IPS-NIHi7 (cell line): ENCODE results near the gene DPP7.
"Not testable (repeated sequence)": the region's sequence is repeated elsewhere in the genome, so short reads cannot be mapped to it uniquely, and the experiment has no call there.

ENCODE experiments used
- DNase-seq: peaks from one replicate; pipeline ENCODE4 v3.0.0; 2012; ENCODE audit warnings: mixed read lengths; ENCODE audit errors: extremely low spot score

DPP7 gene

GRCh38 chr9:137070906-137071275, 43.6 kb downstream of the DPP7 start:
- DNase-seq, result no peak

GRCh38 chr9:137070201-137070905, 44.2 kb downstream of the DPP7 start, which contains the start of gene SAPCD2:
SAPCD2 (minus strand) TSS chr9:137070557; CDS start chr9:137070460, 97 bp downstream.
- DNase-seq, result peak; percentile 89

GRCh38 chr9:137069508-137070091, 44.9 kb downstream of the DPP7 start:
- no peak for DNase-seq

DNA sequence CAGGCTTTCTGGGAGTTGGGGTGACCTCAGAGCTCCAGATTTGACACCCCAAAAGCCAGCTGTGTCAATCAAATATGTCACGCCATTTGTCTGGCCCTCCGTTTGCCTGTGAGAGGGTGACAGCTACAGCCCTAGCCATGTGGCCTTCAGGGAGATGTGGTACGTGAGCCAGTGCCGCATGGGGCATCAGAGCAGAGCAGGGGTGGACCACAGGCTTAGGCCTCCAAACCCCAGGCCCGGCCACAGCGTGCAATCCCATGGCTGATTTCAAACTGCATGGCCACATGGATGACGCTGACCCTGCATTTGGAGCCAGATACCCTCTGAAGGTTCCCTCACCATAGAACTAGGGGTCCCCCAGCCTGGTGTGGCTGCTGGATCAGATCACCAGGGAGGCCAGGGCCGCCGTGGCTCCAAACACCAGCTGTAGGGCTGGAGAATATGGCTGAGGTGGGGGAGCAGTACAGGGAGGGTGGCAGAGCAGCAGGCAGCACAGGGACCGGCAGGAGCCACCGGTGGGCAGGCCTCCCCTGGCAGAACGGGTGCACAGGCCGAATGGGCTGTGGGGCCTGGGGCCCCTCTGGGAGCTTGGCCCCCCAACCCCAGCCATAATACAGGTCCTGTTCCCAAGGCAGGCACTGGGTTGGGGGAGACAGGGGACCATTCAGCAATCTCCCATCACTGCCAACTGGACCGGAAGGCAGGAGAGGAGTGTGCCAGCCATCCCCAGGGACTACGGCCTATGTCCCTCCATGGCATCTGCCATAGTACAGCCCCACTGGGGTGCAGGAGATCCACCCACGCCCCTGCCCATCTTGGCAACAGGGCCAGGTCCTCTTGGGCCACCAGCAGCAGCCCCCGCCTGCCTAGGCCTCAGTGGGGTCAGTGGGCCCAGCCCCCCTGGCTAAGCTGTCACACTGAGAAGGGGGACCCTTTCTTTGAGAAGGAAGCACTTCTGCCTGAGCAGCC, 45.7 kb downstream of the DPP7 start:
- DNase-seq, result no peak

DNA sequence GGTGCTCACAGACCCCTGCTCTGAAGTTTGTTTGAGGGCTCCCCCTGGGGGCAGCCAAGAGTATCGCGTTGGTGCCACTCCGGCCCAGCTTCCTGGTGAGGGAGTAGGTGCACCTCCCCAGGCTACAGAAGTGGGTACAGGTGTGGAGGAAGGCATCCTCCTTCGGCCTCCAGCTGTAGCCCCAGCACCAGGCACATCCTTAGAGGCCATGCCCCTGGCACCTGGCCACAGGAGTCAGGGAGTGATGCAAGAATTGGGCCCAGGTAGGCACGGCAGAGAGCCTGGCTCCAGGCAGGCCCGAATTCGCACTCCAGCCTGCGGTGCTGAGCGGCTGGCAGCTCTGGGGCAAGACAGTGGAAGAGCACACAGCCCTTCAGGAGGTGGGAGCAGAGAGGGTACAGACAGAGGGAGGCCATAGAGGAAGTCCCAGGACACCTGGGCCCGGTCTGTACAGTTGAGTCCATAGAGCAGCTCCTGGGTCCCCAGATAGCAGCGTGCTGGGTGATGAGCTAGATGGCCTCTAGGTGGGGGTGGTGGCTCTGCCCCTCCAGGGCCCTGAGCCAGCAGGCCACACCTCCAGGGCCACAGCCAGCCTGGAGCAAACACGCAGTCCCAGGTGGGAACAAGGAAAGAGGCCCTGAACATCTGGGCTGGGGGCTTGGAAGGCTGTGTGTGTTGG, 46.5 kb downstream of the DPP7 start:
- DNase-seq, result peak; percentile 84

DNA sequence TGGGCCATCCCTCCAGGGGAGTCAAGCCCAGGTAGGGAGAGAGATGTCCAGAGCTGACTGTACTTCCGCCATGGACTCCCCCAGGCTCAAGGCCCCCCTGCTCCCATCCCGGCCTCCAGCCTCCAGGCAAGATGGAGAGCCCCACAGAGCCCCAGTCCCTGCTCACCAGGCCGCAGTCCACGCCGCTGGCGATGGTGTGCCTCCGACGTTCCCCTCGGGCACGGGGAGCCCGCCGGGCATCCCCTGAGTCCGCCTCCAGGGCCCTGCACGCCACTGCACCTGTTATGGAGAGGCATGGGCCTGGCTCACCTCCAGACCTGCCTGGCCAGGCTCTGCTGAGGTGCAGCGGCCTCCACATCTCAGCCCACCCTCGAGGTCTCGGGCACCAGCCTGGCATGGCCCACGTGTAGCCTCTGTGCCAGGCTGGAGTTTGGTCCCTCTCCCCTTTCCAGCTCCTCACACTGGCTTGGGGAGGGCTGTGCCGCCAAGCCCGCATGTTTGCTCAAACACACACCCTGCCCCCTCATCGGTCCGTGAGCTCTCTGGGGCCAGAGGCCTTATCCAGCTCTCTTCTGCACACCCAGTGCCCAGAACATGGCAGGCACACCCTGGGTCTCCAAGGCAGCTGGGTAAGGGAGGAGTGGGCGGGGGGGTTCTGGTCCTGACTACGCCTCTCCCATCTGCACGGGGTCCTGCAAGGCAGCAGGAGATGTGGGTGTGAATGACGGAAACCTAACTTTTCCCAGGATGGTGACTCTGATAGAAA, 48.3 kb downstream of the DPP7 start:
- DNase-seq, result no peak

DNA sequence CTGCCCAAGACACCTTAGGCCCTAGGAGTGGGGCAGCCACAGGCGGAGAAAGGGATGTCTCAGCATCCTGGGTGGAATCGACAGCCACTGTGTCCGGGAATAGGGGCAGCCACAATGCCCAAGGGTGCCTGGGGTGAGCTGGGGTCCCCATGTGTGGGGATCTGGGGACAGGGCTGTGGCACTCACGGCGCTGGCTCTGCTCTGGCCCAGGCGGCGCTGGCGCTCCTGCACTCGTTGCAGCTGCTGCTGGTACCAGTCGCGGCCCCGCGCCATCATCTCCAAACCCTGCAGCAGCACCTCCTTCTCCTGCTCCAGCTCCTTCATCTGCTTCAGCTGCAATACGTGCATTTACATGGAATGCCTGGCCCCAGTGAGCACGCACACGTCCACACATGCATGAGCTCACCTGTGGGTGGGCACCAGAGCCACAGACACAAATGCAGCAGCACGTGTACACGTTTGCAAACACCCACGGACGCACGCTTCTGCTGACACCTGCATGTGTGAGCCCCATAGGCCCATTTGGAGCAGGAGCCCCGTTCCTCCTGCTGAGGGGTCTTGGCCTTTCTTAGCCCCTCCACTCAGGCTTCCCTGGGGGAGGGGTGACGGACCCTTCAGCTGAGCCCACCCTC, 49.1 kb downstream of the DPP7 start:
- no peak for DNase-seq

GRCh38 chr9:137064880-137065164, 49.7 kb downstream of the DPP7 start:
- no peak for DNase-seq

DNA sequence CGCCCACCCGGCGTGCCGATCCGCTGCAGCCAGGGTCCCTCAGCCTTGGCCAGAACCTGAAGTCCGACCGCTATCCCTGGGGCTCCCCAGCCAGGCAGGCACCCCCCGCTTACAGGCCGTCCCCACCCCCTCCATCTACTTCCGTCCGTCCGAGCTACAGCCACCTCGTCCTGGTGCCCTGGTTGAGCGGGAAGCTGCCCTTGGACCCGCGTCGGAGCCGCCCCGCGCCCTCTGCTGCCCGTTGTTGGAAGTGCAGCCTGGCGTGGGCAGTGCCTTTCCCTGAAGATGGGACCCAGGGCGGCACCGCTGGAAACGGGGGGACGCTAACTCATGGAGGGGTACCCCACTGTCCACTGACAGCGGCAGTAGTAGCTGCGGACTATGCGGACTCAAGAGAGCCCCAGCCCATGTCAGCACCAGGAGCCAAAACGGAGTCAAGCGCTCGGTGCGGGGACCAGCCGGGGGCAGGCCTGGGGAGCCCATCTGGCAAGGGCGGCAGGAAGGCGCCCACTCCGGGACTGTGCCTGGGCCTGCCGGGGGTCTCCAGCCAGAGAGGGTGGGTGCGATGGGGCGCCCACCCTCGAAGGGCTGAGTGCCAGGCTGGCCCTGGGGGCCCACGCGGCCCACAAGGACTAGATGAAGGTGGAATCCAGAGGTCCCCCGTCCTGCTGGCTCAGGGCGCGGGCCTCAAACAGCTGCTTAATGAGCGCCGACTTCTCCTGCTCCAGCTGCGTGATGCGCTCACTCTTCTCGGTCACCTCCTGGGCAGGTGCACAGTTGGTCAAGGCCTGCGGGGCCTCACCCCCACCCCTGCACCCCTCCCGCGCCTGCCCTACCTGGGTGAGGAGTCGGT, 50.3 kb downstream of the DPP7 start:
- DNase-seq, result peak; percentile 76

- DNase-seq, result no peak
Observed at GRCh38 chr9:137063311-137064026, 51.1 kb downstream of the DPP7 start.

DNA sequence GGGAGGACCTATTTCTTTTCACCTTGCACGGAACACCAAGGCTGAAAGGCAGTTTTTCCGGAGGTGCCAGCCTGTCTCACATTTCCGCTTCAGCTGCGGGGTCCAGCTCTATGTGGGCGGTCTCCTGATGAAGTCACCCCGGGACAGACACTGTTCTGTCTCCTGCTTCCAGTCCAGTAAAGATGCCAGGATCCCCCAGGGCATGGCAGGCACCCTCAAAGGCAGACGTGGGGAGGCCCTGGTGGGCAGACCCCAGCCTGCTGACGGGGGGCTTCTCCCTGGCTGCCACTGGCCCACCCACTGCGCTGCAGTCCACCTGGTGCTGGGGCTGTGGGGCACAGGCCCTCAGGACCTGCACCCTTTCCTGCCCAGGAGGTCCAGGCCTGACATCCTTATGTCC, 51.7 kb downstream of the DPP7 start:
- not testable (repeated sequence) for DNase-seq

GRCh38 chr9:137062384-137062783, 52.1 kb downstream of the DPP7 start:
- no peak for DNase-seq
